ENCODE data around the gene SND1. TPM values are rescaled to one million over a fixed set of nuclear protein-coding genes. Genes with fewer than 3 reads are reported as not detected.
"Not testable (repeated sequence)": the region's sequence is repeated elsewhere in the genome, so short reads cannot be mapped to it uniquely, and the experiment has no call there.

SND1 gene
- total RNA-seq, 2 donors from 2014 or later, result 108 to 123 TPM

DNA sequence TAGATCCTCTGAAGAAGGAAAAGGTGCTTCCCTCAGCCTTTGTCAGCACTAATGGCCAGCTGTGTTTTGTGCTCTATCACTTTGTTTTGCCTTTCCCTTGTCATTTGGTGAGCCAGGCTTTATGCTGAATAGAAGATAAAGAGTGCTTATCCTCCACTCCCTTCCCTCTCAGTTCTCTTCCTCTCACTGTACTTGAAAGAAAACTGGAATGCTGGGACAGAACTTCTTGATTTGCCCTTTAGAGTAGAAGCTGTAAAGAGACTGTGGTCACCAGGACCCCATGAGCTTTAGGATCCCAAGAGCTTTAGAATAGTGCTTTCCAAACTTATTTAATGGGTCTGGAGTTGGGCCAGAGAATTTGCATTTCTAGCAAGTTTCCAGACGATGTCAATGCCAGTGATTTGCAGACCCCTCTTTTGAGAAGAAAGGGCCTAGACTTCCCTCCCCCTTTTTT is 297.8 kb downstream of the SND1 start:
- intact Hi-C loops (cut with DNase I, micrococcal nuclease), result no loop called here

DNA sequence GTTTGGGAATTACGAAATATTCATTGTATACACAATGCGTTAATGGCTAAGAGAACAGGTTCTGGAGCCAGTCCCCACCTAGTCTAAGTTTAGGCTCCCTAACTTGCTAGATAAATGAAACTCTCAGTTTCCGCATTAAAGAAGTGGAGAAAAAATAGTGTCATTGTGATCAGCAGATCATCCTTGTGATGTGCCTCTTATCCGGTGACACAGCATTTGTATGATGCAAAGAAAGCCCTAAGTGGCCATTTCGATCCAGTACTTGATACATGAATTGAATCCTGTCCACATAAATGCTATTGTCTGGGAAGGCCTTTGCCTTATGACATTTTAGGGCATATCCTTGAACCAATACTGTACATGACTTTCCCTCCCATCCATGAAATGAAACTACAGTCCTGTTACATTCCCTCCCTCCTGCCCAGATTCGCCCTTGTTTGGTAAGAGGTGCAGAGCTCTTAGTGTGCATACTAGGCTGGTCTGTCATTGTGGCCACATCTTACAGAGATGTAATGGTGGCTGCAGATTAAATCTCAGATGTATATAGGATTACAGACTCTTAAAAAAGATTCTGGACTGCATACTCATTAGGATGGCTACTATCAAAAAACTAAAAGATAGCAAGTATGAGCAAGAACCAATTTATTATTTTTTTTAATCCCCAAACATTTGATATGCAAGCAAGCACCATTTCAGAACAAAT is 298.4 kb downstream of the SND1 start:
- intact Hi-C loops (cut with DNase I, micrococcal nuclease), result no loop called here
- no peak for ATAC-seq
- DNase-seq, result no peak

More for the DNA sequence above, 297.8 kb downstream of the SND1 start:
- no peak for DNase-seq
- no peak for ATAC-seq

DNA sequence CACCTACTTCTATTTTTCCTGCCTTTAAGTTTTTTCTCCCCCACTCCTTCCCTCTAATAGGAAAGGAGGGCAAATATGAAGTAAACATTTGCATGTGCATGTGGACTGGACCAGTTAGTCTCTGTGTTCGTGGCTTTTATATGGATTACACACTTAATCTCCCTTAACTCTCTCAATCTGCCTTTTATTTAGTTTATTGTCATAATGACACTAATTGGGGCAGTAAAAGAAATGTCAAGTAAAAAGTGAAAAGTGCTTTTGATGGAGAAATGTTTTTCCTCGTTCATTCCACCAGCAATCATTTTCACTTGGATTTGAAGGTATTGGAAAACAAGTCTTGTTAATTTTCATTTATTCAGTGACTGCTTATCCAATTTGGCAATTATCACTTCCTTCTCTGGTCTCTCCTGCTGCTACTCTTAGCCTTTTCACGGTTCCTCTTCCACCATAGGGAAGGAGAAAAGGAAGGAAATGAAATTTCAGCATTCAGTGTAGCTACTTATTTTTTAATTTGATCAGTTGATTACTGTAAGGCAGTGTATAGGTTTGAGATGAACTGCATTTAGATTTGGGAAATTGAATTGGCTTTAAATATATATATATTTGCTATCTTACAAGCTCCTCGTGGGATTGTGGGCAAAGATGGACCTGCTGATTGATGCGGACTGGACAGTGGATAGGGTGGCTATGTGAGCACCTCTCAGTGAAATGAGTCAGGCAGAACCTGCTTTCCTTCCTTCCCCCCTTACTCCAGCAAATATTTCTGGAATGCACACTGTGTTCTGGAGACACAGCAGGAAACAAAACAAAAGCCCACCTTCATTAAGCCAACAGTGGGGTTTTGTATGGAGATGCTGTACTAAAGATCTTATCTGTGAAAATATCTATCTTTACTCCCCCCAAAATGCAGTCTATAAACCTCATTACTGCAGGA is 301.7 kb downstream of the SND1 start:
- no peak for ATAC-seq
- intact Hi-C loops (cut with DNase I, micrococcal nuclease), result no loop called here
- DNase-seq, result no peak

DNA sequence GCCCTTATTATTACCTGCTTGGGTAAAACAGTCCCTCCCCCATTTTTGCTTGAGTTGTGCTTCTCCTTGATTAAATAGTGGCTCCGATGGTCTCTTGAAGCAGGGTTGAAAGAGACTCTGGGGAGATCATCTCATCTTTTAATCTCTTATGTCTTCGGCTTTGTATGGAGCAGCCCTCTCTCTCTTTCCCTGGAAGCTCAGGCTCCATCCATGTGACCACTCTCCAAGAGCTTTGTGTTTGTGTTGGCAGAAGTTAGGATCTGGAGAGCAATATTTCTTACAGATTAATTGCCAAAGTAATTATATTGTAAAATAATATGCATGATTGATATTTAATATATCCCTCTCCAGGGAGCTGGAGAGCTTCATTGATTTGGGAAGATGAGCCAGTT is 302.4 kb downstream of the SND1 start:
- DNase-seq (no peak), ATAC-seq (no peak)
- intact Hi-C loops (cut with DNase I, micrococcal nuclease), result no loop called here

DNA sequence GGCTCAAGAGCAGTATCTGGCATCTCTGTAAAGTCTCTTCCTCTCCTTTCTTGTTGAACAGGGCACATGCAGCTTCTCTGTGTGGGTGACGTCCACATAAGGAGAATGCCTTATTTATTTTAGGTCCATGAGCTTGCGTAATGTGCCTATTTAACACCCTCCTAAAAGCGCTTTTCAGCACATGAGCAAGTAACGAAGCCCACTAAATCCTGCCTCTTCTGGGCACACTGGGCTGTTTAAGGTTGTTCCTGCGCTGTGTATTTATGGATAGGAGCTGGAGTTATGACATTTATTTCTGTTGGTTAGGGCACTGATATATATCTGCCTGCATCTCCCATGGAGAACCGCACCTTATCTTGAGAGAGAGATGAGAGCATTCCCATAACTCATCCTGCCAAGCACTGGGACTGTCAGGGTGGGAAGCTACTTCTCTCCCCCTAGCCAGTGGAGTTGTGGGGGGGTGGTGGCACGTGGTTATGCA is 303.1 kb downstream of the SND1 start:
- peak in 1 of 2 donors; percentile 42 for DNase-seq
- intact Hi-C loops (cut with DNase I, micrococcal nuclease), result no loop called here
- ATAC-seq, result no peak

DNA sequence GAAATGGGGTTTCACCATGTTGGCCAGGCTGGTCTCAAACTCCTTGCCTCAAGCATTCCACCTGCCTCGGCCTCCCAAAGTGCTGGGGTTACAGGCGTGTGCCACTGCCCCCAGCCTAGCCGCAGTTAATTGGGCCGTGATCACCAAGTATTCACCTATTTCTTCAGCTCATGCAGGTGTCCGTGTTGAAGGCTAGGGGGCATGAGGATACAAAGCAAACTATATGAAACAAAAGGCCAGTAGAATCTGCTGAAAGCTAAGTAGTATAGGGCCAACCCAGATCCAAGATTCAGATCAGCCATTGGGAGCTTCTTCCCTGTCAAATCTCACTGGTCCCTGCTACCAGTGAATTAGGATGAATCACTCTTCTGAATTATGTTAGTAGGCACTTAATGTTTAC is 305.9 kb downstream of the SND1 start:
- no peak for DNase-seq
- ATAC-seq, result no peak
- intact Hi-C loops (cut with DNase I, micrococcal nuclease), result no loop called here

DNA sequence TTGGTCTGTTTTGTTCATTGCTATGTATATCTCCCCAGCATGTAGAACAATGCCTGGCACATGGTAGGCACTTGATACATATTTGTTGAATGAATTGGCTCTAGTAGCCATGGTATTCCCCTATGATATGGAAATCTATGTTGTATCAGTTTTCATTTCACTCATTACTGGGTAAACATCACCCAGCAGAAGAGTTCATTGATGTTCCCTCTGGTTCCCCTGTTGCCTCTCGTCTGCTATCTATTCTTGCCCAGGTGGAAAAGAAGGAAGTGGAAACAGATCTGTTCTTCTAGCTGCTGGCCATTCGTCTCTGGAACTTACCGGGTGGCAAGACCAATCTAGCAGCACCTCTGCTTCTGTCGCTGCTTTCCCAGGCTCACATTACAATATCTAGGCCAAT is 307.8 kb downstream of the SND1 start:
- intact Hi-C loops (cut with DNase I, micrococcal nuclease), result no loop called here
- DNase-seq (no peak), ATAC-seq (no peak)

DNA sequence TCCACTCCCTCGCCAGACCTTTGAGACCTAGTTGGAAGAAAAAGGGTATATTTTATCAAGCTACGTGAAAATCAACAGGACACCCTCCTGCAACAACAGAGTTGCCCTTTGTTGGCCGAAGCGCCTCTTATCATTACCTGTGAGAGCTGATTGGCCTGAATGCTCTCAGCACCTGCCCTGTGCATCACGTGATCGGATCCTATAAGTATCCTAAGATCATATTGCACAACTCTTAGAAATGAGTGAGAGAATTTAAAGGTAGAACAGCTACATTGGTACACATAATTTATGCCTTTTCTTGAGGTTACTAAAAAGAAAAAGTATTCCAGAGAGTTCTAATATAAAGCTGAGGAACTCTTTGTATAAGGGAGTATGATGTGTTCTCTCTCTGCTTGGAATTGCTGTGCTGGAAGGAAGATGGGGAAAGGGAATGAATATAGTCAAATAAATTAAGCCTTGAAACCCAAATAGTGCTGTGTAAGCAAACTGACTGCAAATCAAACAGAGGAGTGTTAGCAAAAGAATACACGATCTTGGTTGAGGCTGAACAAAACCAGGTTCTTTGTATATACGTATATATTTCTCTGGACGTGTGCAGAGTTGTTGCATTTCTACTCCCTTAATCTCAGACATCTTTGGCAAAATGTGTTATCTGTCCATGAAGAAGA is 309.9 kb downstream of the SND1 start:
- DNase-seq (no peak), ATAC-seq (peak; percentile 33)
- intact Hi-C loops (cut with DNase I, micrococcal nuclease), result no loop called here

DNA sequence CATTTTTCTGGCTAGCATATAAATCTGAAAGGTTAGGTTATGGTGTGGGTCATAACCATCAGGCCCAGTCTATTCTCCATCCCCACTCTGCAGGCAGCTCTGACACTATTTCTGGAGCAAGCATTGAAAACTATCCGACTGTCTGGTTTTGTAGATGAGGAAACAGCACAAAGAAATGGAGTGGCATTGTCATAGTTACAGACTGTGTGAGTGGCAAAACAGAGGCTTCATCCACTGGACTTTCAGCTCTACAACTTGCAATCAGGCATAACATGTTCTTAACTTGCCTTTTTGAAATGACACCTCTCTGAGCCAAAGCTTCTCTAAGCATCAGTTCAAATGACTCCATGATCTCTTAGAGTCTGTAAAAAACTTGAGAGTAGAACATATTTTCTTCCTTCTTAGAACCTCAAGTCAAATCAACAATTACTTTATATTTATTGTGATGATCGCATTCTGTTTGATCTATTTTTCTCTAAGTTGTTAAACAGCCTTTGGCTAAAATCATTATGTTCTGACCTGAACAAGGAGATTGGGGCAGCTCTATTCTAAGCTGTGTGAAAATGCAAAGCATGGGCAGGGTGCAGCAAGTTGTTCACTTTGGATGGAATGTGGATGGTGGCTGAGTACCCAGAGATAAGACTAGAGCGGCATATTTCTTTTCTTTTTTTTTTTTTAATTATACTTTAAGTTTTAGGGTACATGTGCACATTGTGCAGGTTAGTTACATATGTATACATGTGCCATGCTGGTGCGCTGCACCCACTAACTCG is 310.8 kb downstream of the SND1 start:
- ATAC-seq (no peak), DNase-seq (no peak)
- intact Hi-C loops (cut with DNase I, micrococcal nuclease), result no loop called here

DNA sequence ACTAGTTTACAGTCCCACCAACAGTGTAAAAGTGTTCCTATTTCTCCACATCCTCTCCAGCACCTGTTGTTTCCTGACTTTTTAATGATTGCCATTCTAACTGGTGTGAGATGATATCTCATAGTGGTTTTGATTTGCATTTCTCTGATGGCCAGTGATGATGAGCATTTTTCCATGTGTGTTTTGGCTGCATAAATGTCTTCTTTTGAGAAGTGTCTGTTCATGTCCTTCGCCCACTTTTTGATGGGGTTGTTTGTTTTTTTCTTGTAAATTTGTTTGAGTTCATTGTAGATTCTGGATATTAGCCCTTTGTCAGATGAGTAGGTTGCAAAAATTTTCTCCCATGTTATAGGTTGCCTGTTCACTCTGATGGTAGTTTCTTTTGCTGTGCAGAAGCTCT is 311.9 kb downstream of the SND1 start:
- intact Hi-C loops (cut with DNase I, micrococcal nuclease); DNase-seq; ATAC-seq: not testable (repeated sequence)

DNA sequence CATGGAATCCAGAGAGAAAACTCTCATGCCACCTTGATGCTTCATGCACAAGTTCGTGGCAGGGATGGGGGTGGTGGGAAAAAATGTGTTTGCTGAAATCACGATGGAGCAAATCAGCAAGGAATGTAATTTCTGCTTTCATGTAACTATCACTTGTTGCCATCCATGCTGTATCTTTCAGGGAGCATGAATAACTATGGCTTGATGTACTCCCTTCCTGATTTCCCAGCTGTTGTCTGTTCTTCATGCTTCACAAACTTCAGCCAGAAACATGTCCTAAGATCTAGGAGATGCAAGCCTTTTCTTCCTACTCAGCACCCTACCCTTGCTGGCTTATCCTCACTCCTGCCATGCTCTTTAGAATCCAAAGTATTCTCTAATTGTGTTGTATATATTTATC is 315.3 kb downstream of the SND1 start:
- intact Hi-C loops (cut with DNase I, micrococcal nuclease), result no loop called here
- no peak for ATAC-seq
- DNase-seq, result no peak

DNA sequence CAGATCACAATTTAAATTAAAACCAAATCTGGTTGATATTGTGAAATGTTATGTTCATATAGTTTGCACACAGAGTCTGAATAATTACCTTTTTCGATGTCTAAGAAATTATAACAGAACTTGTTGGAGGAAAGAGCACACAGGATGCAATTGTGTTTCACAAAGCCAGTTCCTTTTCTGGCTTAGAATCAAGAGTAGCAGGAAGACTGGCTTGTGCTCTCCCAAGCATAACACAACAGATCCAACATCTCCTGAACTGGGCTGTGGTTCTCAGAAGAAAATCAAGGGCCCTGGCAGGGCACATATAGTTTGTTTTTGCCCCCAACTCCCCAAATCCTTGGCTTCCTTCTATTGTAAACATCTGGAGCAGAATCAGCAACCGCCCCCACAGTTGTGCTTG is 316.6 kb downstream of the SND1 start:
- intact Hi-C loops (cut with DNase I, micrococcal nuclease), result no loop called here
- ATAC-seq (no peak), DNase-seq (no peak)

DNA sequence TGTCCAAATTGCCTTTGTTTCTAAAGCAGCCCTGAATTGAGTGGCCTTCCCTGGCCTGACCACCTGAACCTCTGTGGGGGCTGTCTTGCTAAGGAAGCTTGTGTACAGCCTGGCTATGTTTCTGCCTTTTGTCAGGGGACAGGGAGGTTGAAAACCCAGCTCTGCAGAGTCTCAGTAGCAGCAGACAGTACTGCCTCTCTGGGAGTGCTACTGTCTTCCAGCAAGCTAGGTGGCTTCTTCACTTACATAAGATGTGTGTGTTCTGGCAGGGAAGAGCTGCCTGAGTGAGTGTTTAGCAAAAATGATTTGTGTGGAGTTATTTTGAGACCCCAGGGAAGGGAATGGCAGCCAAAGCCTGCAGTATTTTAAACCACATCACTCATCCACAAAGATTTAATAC is 321.8 kb downstream of the SND1 start:
- DNase-seq (no peak), ATAC-seq (no peak)
- intact Hi-C loops (cut with DNase I, micrococcal nuclease), result no loop called here

DNA sequence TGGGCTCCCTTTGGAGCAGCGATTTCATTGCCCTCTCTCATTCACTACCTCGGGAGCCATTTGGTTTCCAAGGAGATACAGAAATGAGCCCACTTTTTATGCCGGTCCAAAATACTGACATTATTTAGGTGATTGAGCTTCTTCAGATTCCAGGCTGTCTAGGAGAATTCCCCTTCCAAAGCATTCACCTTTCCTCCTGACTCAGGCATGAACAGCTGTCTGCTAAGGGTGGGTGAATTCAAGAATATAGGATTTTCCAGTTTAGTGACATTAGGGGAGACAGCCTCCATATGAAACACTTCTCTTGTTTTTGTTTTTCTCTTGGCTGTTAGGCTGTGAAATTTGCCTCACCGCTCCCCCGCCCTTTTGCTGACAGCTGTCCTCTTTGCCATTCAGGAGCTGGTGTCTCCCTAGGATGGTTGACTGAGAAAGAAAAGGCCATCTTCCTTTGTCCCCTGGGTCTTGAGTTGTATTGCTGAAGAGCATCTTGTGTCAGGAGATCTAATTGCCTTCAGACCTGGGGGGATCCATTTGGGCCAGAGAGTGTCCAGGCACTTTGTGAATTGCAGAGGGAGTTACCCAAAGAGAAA is 322.5 kb downstream of the SND1 start:
- no peak for ATAC-seq
- intact Hi-C loops (cut with DNase I, micrococcal nuclease), result no loop called here
- no peak for DNase-seq

DNA sequence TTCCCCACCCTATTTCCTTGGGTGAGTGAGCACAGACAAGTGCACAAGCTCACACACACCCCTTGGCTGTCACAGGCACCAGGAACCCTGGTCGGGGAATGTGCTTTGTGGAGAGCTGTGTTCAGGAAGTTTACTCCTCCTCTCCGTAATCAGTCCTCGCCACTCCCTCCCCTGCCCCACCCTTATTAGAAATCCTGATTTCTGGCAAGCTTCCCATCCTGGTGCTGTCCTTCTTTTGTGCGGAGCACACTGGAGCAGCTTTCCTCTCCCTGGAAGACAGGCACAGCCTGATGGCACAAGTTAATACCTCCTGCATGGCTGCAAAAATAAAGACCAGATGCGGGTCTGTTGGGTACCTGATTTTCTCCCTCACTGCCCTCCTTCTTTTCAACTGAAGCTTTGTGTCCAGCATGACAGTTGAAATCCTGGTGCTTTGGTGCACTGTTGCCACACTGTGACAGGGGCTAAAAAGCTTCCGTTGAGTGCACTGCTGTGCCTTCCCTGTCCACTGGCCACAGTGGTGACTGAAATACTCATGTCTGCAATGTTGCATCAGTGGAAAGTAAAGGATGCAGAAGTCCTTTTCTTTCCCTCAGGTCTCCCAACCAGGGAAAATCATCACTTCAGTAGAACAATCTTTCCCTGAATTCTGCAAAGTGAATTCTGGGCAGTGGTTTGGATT is 324.2 kb downstream of the SND1 start:
- DNase-seq (peak; percentile 16 to 40), ATAC-seq (peak; percentile 97)
- intact Hi-C loops (cut with DNase I, micrococcal nuclease), result no loop called here

DNA sequence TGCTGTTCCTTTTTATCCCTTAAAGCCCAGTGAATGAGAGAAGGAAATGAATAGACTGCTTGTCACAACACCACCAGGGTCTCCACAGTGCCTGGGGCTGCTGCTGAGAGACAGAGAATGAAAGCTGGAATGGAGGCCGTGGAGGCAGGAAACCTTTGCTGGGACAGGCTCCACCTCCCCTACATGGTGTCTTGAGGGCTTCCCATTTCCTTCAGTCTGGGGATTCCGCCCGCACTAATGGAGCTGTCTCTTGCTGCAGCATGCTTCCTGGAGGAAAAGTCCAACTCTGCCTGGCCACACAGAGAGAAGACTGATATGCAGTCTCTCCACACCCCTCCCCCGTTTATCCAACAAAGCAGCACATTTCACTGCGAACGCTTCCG is 324.7 kb downstream of the SND1 start:
- intact Hi-C loops (cut with DNase I, micrococcal nuclease), result no loop called here
- ATAC-seq (no peak), DNase-seq (no peak)

DNA sequence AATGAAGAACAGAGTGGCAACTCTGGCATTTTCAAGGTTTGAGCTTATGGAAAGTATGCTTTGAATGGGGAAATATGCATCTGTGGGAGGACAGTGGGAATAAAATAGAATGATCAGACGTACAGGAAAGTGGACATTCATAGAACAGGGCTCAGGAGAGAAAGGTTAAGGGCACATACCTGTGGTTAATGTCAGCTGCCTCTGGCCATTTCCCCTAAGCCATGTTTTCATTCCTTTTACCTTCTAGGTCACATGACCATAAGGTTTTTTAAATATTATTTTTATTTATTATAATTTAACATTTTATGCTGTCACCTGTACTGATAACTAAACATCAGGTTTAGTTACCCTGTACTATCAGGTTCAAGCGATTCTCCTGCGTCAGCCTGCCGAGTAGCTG is 326.4 kb downstream of the SND1 start:
- DNase-seq, result no peak
- no peak for ATAC-seq
- intact Hi-C loops (cut with DNase I, micrococcal nuclease), result no loop called here

DNA sequence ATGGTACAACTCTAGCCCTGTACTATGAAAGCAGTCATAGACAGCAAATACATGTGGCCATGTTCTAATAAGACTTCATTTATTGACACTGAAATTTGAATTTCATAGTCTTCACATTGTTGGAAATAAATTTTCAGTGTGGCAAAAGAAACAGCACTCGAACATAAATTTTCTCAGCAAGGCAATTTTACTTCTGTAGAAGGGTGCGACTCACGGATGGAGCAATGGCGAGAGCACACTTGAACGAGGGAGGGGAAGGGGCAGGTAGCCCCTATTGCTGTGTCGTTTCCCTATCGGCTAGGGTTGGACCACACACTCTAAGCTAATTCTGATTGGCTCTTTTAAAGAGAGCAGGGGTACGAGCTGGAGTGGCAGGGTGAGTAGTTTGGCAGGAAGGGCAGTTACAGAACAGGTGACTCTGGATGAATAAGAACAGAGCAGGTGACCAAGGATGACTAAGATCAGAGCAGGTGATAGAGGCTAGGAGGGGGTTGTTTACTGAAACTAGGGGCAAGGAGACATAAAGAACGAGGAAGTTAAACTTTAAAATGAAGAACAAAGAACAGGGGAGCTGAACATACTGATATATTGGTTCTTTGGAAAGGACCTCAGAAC is 327.2 kb downstream of the SND1 start:
- intact Hi-C loops (cut with DNase I, micrococcal nuclease), result no loop called here
- ATAC-seq, result no peak
- DNase-seq, result no peak
